GM21619 (cell line): ENCODE data around the gene IGFL2.
"Not testable (repeated sequence)": the region's sequence is repeated elsewhere in the genome, so short reads cannot be mapped to it uniquely, and the experiment has no call there.

Experiments used
- ATAC-seq: cut with Tn5 transposase; IDR thresholded peaks from one replicate; pipeline ENCODE4 v1.9.1; 2021; ENCODE audit not compliant: unreplicated experiment

Gene IGFL2

DNA sequence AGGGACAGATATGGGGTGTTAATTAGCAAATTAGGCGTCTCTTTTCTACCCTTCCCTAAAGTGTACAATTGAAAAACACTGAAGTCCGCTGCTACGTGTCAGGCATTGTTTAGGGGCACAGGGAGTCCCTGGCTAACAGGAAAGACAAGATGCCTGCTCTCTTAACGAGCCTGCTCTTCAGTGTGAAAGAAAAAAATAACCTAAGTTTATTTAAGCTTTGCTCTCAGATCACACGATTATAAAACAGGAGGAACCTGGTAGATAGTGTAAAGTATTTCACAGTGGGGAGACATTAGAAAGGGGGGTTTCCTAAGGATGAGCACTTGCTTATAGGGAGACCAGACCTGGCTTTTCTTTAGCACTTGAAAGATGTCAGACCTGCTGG, 38.7 kb downstream of the IGFL2 start:
- no peak for ATAC-seq

DNA sequence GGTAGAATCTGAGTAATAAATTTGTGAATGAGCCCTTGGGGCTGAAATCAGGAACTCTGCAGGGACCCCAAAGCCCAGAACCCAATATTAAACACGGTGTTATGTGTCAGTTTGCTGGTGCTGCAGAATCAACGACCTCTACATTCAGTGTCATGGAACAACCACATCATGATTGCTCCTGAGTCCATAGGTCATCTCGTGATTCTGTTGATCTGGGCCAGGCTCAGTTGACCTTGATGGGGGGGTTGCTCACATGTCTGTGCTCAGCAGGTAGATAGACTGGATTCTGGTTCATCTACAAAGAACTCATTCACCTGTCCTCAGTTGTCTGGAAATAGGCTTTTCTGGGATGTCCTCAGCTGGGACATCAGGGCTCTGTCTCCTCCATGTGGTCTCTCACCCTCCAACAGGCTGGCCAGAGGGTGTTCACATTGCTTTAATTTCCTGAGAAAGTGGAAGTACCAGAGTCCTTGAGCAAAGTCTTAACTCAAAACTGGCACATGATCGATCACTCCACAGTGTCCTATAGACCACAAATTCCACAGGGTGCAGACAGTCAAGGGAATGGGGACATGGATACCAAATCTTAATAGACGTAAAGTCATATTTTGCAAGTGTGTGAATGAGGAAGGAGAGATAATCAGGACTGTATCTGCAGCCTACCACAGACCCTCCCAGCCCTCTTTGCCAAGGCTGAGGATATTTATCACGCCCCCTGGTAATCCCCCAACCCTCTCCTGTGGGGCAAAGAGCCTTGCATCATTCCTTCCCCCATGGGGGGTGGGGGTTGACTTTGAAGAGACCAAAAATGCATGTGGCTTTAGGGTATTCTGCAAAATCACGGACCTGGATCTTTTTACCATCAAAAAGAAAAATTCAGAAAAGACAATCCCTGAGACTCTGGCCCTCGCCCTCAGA, 42.2 kb downstream of the IGFL2 start:
- no peak for ATAC-seq

DNA sequence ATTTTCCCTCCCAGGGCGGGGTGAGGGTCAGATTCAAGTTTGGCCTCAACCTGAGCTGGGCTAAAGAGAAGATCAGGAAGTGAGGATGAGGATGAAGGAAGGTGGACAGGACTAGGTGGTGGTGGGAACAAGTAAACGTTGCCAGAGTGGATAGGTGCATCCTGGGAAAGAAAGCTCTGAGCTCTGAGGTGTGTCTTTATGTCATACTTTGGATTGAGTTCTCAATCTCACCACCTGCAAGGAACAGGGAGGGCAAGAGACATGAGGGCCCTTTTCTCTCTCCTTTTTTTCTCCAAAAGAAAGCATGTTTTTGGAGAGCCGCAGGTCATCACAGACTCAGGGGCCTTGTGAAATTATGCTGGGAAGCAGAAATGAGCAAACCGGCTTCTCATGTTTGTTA, 43.3 kb downstream of the IGFL2 start:
- ATAC-seq = no peak

DNA sequence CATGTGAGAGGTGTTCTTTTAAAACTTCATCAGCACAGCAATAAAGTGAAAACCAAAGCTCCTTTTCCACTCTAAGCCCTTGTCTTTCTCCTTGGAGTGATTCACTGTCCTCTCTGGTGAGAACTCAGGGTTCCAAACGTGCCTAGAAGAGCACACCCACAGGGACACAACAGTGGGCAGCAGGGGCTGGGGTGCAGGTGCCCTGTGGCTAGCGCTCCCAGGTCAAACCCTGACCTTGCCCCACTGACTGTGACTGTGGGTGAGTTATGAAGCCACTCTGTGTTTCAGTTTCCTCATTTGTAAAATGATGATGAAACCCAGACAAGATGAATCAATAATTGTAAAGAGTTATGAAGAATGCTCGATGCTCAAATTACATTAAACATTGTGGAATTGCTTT, 43.9 kb downstream of the IGFL2 start:
- no peak for ATAC-seq

DNA sequence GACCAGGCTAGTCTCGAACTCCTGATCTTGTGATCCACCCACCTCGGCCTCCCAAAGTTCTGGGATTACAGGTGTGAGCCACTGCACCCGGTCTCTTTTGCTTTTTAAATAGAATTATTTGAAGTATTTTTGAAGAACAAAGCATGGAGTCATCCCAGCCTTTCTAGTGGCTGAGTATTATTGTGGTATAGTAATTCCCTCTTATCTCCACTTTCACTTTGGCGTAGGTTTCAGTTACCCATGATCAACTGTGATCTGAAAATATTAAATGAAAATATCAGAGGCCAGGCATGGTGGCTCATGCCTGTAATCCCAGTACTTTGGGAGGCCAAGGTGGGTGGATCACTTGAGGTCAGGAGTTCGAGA, 44.6 kb downstream of the IGFL2 start:
- not testable (repeated sequence) for ATAC-seq

DNA sequence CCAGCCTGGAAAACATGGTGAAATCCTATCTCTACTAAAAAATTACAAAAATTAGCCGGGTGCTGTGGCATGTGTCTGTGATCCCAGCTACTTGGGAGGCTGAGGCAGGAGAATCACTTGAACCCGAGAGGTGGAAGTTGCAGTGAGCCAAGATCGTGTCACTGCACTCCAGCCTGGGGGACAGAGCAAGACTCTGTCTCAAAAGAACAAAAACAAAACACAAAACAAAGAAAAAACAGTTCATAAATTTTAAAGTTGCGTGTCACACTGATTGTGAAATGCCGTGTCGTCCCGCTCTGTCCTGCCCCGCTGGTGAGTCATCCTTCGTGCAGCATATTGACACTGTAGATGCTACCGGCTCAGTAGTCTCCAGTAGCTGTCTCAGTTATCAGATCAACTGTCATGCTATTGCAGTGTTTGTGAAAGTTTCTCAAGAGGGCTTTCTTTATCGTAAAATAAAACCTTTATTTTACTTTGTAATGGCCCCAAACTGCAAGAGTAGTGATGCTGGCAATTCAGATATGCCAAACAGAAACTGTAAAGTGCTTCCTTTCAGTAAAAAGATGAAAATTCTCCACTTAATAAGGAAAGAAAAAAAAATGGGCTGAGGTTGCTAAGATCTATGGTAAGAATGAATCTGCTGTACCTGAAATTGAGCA, 45.1 kb downstream of the IGFL2 start:
- ATAC-seq = no peak

DNA sequence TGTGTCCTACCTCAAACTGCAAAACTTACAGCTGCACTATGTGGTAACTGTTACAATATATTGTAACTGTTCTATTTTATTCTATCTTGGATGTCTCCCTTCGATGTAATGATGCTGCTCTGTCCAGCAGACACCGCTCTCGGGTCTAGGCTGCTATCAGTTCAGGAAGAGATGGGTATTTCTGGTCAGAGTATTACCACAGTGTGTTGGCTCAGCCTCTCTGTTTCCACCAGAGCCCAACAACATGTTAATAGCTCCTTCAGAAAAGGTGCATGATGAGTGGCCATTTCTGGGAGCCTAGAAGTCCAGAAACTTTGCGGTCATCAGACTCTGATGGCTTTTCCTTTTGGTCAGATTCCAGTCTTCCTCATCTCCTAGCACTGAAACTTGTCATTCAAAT, 45.6 kb downstream of the IGFL2 start:
- ATAC-seq = no peak

DNA sequence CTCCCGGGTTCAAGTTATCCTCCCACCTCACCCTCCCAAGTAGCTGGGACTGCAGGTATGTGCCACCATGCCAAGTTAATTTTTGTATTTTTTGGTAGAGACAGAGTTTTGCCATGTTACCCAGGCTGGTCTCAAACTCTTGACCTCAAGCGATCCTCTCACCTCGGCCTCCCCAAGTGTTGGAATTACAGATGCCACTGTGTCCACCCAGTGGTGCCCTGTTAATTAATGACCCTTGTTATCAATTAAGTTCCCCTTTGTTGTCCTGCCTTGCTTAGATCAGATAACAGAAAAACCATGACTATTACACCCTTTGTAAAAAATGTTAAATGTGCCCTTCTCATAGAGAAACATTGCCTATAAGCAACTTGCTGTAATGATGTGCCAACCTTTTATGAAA, 47.1 kb downstream of the IGFL2 start:
- ATAC-seq = no peak

DNA sequence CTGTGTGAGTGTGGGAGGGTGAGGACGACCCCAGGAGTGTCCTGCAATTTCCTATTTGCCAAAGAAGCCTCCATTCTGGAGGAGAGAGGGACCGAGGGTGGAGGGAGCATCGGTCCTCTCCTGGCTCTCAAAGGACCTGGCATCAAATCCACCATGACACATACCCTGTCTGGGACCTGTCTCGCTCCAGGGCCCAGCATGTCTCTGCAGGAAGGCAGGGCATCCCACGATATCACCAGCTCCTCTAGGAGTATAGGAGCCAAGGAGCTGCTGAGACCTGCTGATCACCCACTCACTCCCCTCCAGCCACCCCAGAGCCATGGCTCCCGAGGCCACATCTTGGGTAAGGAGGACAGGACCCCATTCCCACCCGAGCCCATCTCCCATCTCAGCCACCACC, 47.9 kb downstream of the IGFL2 start:
- ATAC-seq = not testable (repeated sequence)

DNA sequence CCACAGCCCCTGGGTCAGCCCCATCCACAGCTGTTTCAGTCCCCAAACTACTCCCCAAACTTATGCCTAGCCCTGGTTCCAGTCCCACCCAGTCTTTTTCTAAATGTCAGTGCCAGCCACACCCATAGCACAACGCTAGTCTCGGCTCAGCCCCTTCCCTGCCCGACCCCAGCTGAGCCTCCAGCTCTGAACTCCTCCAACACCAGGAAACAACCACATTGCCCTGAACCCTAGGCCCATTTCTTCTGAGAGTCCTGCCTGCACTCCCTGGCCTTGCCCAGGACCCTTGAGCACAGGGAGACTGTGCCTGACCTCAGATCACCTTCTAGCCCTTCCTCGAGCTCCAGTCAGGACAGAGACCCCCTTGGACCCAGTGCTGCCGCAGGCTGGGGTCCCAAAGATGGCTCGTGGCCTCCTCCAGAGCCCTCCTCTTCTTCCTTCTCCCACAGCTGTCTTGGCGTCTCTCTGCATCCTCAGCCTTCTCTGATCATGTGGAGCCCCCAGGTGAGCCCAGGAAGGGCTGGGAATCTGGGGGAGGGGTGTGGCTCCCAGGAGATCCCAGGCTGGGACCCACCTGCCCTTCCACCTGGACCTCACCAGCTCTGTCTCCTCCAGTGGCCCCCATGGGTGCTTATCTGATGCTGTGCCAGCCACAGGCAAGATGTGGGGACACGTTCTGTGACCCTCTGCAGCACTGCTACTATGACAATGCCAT, 48.5 kb downstream of the IGFL2 start:
- ATAC-seq = no peak

DNA sequence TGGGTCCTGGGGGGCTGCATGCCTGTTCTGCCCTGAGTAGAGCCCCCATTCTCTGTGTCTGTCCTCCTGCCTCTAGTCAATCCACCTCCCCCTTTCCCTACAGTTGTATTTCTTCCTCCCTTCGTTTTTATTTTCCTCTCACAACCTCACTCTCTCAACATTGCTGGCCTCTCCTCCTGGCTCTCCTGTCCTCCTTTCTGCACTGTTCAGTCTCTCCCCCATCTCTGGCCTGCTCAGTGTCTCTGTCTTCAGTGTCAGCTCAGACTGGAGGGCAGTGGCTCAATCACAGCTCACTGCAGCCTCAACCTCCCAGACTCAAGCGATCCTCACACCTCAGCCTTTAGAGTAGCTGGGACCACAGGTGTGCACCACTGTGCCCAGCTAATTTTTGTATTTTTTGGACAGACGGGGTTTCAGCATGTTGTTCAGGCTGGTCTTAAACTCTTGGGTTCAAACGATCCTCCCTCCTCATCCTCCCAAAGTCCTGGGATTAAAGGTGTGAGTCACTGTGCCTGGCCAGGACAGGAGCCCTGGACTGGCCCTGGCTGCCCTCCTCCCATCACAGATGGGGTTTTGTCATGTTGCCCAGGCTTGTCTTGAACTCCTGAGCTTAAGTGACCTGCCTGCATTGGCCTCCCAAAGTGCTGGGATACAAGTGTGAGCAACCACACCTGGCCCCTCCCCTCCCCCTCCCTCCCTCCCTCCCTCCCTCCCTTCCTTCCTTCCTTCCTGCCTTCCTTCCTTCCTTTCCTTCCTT, 49.5 kb downstream of the IGFL2 start:
- no peak for ATAC-seq

DNA sequence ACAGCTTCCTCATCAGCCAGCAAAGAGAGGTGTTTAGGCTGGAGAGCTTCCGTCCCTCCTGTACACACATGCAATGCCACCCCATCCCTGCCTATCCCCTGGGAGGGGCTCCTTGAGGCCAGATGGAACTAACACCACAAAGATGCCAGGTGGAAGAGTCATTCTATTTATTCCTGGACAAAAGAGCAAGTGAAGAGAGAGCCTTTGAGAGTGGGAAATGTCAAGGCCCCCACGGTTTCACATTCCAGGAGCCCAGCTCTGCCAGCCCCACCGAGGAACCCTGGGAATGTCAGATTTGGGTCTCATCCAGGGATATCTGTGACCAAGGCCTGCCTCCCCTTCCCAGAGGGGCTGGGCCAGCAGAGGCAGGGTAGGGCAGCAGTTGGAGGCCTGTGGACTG, 50.7 kb downstream of the IGFL2 start:
- ATAC-seq = no peak

DNA sequence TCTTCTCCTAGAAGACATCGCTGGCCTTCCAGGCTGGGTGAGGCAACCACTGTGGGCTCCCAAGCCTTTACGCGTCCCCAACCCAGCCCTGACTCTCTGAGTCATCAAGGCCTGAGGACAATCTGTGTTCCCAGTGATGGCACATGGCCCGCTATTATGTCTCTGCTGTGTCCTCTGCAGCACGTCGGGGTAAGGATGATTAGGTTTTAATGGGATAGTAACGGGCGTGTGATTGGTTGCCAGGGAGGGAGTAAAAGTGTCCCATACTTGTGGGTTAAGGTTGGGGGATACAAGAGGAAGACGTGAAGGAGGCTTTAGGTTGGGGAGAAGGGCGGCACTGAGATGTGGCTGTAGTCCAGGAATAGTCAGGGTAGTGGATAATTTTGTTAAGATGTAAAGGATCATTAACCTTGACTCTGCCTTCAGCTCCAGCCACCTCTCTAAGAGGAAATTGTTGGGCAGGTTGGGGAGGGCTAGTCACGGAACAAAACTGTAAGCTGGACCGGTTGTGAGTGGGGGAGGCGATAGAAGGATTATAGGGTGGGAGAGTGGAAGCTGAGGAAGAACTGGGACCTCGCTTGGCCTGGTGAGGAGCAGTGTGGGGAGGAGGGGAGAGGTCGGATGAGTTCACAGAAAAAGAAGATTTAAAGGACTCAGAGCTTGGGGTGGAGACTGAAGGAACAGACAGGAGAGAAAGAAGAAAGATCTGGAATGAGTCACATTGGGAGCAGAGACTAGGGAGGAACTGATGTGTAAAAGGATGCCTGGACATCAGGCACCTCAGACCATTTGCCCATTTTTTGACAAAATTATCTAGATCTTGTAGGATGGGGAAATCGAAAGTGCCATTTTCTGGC, 53.6 kb downstream of the IGFL2 start:
- no peak for ATAC-seq

DNA sequence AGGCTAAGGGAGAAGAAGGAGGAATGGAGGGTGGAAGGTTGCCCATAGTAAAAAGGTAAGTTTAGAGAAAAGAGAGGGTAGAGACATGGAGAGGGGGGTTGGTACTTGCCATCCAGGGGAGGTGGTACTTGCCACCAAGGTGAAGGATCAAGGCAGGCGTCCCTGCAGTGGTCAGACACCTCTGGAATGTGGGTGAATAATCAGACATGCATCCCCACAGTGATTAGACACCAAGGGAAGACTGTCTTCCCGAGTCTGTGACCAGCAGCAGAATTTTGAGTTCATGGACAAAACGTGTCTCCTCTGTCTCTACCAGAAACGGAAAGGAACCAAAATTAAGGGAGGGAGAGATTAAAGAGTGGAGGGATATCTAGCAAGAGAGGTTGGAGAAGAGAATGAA, 54.4 kb downstream of the IGFL2 start:
- ATAC-seq = no peak

DNA sequence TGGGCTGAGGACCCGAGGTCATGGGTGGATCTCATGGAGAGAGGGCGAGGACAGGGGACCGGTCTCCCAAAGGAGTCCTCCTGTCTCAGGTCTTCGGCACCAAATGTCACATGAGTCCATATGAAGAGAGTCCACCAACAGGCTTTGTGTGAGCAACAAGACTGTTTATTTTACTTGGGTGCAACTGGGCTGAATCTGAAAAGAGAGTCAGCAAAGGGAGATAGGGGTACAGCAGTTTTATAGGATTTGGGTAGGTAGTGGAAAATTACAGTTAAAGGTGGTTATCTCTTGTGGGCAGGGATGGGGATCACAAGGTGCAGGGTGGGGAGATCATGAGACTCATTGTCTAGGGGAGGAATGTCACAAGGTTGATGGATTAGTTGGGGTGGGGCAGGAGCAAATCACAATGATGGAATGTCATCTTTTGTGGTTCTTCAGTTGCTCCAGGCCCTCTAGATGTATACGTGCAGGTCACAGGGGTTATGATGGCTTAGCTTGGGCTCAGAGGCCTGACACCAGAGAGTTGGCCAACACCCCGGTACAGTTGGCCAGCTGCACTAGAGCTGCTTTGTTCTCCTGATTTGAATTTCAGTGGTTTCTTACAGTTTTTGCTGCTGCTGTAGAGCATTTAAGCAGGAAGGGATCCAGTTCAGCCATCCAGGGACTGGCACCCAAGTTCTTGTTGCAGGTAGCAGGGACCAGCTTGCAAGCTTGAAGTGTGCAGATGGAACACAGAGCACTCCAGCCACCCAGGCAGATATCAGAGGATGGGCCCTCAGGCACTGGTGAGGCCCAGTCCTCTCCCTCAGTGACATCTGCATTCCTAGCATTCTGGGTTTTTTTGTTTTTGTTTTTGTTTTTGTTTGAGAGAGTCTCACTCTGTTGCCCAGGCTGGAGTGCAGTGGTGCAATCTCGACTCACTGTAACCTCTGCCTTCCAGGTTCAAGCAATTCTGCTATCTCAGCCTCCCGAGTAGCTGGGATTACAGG, 55.1 kb downstream of the IGFL2 start:
- no peak for ATAC-seq

DNA sequence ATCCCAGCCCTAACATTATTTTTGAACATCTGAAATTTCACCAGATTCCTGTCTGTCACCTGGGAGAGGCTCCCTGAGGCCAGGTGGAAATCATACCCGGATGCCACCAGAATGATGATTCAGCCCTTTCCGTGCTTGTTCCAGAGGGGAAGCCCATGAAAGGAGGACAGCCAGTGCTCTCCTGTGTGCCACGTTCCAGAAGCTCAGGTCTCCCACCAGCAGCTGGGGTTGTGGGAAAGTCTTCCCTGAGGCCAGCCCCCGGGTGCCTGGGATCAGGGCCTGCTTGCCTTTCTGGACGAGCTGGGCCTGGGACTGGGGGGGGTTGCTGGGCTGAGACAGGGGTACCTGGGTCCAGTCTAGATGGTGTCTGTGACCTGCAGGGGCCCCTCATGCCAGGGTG, 56.0 kb downstream of the IGFL2 start:
- ATAC-seq = no peak

DNA sequence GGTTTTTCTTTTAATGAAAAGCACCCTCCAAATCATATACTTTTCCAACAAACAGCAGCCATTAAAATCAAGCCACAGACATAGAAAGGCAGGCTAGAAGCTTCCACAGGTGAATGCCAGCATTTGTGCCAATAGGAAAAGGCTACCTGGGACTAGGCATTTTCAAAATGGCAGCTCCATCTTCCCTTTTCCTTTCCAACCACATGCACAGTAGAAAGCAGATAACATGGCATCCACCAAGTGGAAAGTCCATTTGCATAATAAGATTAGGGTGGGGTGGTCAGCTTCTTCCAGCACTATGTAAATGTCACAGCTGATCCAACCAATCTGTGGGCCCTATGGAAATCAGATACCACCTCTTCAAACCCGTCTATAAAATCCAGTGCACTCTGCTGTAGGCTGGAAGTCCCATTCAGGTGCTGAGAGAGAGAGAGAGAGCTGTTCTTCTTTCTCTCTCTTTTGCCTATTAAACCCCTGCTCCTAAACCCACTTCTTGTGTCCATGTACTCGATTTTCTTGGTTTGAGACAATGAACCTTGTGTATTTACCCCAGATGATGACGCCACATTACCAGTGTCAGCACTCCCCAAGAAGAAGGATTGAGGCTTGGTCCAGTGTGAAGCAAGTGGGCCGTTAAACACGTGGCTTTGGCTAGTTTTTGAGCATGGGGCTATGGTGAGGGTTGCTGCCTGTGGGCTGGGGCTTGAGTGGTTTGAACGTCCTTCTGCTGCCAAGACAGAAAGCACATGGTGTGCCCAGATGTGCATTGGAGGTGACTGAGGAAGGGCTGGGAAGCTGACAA, 57.3 kb downstream of the IGFL2 start:
- ATAC-seq = no peak

DNA sequence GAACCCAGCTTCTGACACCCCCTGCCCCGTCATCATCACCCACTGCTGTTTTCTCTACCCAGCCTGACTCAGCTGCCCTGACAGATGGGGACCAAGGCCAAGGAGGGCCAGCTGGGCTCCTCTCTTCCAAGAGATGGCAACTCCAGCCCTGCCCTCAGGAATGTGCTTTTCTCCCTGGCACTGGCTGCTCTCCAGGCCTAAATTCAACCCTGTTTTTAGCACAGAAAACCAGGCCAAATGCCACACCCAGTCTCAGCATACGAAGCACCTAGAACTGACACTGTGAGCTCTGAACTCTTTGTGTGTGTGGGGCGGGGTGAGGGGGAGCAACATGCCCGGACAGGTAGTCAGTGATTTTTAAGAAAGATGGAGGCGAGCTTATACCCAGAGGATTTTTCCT, 58.1 kb downstream of the IGFL2 start:
- ATAC-seq = no peak
